ENCODE data around the gene NPFFR1.
A peak's percentile ranks its signal among the peaks of the same experiment; 100 is the strongest.

Gene NPFFR1

DNA sequence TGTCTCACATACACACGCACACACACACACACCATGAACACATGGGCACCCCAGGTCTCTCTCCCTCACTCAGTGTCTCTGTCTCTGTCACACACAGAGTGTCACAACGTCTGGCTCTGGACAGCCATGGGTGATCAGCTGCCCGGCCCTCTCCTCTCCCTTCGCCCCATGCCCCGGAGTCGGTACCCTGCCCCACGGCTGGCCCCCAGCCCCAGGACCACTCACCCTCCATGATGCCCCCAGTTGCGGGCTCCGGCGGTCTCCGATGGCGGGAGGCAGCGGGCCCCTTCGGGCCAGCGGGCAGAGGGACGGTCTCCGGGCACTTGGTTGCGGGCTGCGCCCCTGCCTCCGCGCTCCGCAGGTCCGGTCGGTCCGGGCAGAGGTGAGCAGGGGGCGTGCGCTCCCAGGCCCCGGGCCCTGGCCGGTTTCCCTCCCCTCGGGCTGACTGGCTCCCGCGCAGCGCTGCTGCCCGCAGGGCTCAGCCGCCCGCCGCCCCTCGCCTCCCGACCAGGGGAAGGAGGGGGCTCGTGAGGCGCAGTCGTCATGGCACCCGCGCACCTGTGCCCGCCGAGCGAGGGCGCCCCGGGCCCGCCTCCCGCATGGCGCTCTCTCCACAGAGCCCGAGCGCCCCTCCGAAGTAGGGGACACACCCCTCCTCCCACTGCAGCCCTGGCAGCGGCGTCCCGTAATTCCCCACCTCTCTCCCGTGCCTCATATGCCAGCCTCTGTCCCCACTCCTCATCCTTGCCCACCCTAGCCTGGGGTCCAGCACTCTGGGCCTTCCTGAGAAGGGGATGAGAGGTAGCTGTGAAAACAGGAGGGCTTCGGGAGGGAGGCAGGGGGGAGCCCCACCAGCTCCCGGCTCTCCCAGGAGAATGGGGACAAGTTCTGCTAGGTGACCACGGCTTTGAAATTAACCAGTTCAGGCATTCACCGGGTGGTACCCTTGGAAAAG lies at the start of gene NPFFR1:
TSS of gene NPFFR1 (minus strand) at position 560 of the 955 bp plus-strand sequence. CDS start at position 232, 328 bp downstream.
- TF ChIP-seq, protein P1, sequence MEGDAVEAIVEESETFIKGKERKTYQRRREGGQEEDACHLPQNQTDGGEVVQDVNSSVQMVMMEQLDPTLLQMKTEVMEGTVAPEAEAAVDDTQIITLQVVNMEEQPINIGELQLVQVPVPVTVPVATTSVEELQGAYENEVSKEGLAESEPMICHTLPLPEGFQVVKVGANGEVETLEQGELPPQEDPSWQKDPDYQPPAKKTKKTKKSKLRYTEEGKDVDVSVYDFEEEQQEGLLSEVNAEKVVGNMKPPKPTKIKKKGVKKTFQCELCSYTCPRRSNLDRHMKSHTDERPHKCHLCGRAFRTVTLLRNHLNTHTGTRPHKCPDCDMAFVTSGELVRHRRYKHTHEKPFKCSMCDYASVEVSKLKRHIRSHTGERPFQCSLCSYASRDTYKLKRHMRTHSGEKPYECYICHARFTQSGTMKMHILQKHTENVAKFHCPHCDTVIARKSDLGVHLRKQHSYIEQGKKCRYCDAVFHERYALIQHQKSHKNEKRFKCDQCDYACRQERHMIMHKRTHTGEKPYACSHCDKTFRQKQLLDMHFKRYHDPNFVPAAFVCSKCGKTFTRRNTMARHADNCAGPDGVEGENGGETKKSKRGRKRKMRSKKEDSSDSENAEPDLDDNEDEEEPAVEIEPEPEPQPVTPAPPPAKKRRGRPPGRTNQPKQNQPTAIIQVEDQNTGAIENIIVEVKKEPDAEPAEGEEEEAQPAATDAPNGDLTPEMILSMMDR (IDR thresholded peaks at IDR 0.05; ENCODE audit: low read depth, low read length) = no peak
- H3K4me3 ChIP-seq (replicated peaks in 1 of 2; ENCODE audit: low read depth in 2 of 2, low read length in 2 of 2) = no peak within 1 kb of the TSS
- no peak for DNase-seq (ENCODE audit: low read depth in 2 of 2)

- TF ChIP-seq, protein P1 (IDR thresholded peaks at IDR 0.05; ENCODE audit: low read depth, low read length) = no peak
- DNase-seq (ENCODE audit: low read depth in 2 of 2) = no peak
- no peak overlapping the region for H3K4me3 ChIP-seq (replicated peaks in 1 of 2; ENCODE audit: low read depth in 2 of 2, low read length in 2 of 2)
These were observed 49.5 kb upstream of the NPFFR1 start for GRCh38 chr10:70333268-70333667.

GRCh38 chr10:70331486-70332268 lies 47.9 kb upstream of the NPFFR1 start:
- DNase-seq (ENCODE audit: low read depth in 2 of 2) = peak; percentile 95 to 96
- H3K4me3 ChIP-seq (replicated peaks in 1 of 2; ENCODE audit: low read depth in 2 of 2, low read length in 2 of 2) = no peak overlapping the region
- TF ChIP-seq, protein P1 (IDR thresholded peaks at IDR 0.05; ENCODE audit: low read depth, low read length) = peak; percentile 45

DNA sequence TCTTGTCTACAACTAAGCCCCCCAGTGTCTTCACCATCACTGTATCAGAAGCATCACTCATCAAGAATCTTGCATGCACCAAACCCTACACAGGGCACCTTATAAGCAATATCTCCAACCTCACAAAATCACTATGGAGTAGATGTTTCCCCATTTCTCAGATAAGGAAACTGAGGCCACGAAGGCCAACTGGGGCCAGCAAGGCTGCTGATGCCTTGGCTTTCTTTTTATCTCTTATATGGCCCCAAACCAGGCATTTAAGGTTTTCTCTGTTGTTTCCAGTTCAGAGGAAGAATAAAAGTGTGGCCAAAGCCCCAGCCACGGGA lies 47.3 kb upstream of the NPFFR1 start:
- TF ChIP-seq, protein P1 (IDR thresholded peaks at IDR 0.05; ENCODE audit: low read depth, low read length) = no peak
- no peak for DNase-seq (ENCODE audit: low read depth in 2 of 2)
- H3K4me3 ChIP-seq (replicated peaks in 1 of 2; ENCODE audit: low read depth in 2 of 2, low read length in 2 of 2) = no peak overlapping the region

DNA sequence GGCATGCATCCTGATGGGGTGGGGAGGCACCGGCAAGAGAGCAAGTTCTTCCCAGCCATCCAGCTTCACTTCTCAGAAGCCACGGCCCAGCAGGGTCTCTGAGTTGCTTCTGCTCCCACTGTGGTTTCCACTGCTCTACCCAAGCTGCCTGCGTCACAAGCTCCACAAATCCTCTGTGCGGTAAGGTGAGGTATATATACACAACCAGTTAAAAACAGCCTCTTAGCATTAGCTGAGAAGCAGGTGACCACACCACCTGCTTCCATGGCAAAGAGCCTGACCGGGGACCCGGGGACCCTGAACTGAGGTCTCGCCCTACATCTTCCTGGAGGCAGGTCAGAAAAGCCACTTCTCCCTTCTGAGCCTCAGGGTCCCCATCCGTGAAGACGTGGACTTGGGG lies 46.9 kb upstream of the NPFFR1 start:
- H3K4me3 ChIP-seq (replicated peaks in 1 of 2; ENCODE audit: low read depth in 2 of 2, low read length in 2 of 2) = no peak overlapping the region
- no peak for DNase-seq (ENCODE audit: low read depth in 2 of 2)
- TF ChIP-seq, protein P1 (IDR thresholded peaks at IDR 0.05; ENCODE audit: low read depth, low read length) = no peak

GRCh38 chr10:70328967-70329366 lies 45.2 kb upstream of the NPFFR1 start:
- H3K4me3 ChIP-seq (replicated peaks in 1 of 2; ENCODE audit: low read depth in 2 of 2, low read length in 2 of 2) = no peak overlapping the region
- peak in 1 of 2 donors; percentile 36 for DNase-seq (ENCODE audit: low read depth in 2 of 2)
- TF ChIP-seq, protein P1 (IDR thresholded peaks at IDR 0.05; ENCODE audit: low read depth, low read length) = no peak

Data from cardiac fibroblast (primary cell).